ENCODE measurements around the gene SLC4A1AP. TPM values are rescaled to one million over a fixed set of nuclear protein-coding genes. Genes with fewer than 3 reads are reported as not detected.

Gene SLC4A1AP
- total RNA-seq, 2 donors from 2014 or later = 14.9 to 16.6 TPM

DNA sequence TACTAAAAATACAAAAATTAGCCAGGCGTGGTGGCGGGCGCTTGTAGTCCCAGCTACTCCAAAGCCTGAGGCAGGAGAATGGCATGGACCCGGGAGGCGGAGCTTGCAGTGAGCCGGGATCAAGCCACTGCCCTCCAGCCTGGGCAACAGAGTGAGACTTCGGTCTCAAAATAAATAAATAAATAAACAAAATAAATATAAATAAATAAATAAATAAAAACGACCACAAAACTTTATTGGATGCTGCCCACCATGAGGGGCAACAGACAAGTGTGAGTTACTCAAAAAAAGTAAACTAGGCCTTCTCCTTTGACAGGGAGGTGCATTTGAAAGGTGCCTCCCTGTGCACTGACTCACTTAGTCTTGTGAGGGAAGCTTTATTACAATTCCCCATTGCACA is 50.4 kb downstream of the SLC4A1AP start:
- no peak for DNase-seq
- intact Hi-C loops (cut with DNase I, micrococcal nuclease) = no loop called here
- ATAC-seq = no peak

DNA sequence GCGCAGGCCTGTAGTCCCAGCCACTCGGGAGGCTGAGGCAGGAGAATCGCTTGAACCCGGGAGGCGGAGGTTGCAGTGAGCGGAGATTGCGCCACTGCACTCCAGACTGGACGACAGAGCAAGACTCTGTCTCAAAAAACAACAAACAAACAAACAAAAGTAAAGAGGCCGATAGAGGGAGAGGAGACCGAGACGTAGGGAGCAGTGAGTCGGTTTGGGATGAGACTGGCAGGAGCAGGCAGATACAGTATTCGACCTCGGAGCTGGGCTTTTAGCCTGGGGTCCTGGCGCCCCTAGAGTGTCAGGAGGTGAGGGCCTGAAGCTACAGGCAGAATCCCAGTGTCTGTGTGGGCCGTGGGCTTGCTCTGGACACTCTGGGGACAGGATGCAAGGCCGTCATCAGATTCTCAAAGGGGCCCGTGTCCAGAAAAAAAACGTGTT is 51.2 kb downstream of the SLC4A1AP start:
- intact Hi-C loops (cut with DNase I, micrococcal nuclease) = no loop called here
- ATAC-seq (no peak), DNase-seq (no peak)

DNA sequence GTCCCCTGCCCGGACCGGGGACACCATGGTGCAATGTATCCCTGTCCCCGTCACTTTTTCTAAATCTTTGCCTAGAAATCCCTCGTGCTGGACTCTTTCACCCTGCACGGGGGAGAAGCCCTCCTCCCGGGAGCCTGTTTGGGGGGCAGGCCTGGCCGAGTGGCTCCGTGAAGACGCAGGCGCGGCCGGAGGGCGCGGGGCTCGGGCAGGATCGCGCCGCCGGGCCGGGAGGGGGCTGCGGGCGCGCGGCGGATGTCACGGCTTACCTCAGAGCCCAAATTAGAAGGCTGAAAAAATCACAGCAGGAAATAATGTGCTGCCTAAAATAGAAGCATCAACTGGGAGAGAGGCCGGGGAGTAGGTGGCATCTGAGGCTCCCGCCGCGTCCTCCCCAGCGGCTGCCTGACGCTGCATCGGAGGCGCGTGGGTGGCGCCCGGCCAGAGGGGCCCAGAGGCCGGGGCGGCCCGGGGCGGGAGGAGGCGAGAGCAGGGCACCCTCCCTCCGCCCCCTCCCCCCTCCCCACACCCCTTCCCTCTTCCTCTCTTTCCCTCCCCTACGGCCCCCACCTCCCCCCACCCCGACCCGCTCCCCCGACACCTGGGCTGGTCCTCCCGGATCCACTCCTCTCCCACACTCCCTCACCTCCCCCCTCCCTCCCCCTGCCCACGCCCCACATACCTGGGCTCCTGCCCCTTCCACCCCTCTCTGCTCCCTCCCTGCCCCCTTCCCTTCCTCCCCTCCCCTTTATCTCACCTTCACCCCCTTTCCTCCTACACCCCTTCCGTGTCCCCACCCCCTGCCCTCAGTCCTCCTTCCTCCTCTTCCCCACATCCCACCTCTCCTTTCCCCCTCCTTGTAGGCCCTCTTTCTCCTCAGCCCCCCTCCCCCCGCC is 51.9 kb downstream of the SLC4A1AP start:
- ATAC-seq (peak; percentile 49), DNase-seq (no peak)
- intact Hi-C loops (cut with DNase I, micrococcal nuclease) = no loop called here

DNA sequence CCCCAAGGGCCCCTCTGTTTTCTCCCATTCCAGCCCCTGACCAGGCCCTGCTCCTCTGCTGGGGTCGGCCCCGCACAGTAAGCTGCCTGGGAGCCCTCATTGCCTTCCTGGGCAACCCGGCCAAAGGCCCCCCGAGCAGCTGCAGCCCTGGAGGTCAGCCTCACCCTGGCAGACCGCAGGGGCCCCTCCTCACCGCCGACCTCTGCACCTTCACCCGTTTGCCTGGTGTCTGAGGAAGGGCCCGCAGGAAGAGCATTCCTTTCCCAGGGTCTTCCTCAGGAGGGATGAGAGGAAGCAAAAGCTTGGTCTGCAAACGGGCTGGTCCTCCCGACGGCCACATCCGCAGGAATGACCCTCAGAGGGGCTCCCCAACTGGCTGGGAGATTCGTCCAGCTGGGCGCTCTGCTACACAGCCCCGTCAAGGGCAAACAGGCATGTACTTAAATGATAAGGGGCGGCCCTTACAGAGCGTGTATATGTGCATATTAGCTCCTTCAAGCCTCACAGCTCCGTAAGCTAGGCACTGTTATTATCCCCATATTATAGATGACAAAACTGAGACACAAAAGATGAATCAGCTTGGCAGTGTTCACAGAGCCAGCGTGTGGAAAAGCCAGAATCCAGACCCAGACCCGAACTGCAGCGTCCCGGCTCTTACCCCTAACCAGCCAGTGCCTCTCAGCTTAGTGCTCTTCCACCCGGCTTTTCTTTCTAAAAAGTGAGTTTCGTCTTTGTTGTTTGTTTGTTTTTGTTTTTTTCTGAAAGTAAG is 52.8 kb downstream of the SLC4A1AP start:
- intact Hi-C loops (cut with DNase I, micrococcal nuclease) = no loop called here
- no peak for DNase-seq
- ATAC-seq = no peak

DNA sequence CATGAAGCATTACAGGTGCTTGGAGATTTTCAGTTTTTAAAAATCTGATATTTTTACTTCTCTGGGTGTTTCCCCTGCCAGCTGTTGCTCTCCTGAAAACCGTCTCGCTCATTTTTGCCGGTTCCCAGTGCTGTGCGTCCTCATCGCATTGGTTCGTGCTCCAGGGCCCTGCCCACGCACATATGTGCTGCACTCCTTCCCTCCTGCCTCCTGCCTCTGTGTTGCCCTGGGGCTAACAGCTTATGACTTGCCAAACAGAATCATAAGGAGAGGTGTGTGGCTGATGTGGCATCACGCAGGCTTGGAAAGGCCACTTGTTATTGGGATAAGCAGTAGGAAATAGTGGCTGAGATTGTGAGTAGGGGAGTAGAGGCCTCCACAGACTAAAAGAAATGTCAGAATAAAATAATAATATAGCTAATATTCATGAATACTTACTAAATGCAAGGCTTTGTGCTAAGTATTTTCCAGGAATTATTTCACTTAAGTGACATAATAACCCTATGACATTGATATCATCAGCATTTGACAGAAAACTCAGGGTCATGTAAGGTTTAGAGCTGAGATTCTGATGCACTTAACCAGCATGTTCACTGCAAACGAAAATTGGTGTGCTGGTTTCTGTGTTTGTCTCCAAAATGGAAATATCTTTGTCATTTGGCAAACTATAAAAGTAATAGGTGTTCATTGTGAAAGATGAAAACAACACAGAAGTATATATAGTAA is 53.5 kb downstream of the SLC4A1AP start:
- intact Hi-C loops (cut with DNase I, micrococcal nuclease) = no loop called here
- ATAC-seq = no peak
- no peak for DNase-seq

DNA sequence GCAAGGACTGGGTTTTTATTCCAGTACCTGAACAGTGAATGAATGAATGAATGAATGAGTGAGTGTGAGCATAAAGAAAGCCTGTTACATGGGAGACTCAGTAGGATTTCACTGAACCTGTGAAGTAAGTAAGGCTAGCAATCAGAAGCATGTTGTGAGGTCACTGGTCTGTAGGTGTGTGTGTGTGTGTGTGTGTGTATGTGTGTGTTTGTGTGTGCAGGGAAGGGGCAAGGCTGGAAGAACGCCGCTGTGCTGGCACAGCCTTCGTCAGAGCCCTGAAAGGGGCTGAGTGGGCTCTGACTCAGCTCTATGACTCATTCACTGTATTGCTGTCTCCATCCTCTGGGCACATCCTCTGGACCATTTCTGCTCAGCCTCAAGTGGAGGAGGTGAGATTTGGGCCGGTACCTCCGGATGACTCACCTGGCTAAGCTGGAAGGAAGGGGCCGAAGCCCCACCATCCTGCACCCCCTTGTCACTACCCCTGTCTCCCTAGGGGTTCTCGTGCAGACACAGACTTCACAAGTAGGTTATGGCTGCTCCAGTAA is 56.4 kb downstream of the SLC4A1AP start:
- ATAC-seq (no peak), DNase-seq (no peak)
- intact Hi-C loops (cut with DNase I, micrococcal nuclease) = no loop called here

DNA sequence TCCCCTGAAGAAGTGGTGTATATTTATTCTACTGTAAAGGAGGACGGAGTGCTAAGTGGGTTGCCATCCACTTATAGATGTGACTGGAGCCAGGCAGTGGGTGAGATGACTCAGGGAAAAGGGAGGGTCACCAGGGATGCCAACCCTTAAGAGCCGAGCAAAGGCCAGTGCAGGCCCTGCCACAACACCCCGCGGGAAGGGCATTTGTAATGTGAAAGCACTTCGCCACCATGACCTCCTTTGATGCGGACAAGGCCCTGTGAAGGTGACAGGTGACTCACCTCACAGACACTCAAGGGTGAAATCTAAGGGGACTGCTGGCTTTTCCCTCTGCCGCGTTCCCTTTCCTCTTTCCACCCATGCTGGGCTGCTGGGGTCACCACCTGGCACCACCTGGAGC is 57.6 kb downstream of the SLC4A1AP start:
- DNase-seq = no peak
- intact Hi-C loops (cut with DNase I, micrococcal nuclease) = no loop called here

DNA sequence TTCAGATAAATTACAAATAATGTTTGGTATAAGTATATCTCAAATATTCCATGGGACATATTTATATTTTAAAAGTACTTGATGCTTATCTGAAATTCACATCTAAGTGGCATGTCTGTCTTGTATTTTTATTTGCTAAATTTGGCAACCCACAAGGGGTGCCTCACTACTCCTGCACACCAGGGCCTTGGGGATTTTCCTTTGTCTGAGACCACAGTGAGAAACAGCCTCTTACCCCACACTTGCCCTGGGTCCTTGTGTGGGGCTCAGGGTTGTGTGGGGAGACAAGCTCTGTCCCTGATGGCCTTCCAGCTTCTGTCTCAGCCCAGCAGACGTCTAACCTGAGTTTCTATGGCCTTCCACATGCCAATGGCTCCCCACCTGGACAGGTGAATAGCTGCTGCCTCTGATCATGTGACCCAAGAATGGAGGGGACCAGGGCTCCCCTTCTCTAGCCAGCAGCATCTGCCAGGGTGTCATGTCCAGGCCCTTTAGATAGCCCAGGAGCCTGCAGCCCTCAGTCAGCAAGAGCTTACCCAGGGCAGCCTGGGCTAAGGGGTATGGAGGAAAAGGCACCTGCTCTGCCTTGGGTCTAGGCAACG is 58.3 kb downstream of the SLC4A1AP start:
- intact Hi-C loops (cut with DNase I, micrococcal nuclease) = no loop called here
- no peak for ATAC-seq
- DNase-seq = no peak

More for the DNA sequence above, 57.6 kb downstream of the SLC4A1AP start:
- ATAC-seq = peak; percentile 24

DNA sequence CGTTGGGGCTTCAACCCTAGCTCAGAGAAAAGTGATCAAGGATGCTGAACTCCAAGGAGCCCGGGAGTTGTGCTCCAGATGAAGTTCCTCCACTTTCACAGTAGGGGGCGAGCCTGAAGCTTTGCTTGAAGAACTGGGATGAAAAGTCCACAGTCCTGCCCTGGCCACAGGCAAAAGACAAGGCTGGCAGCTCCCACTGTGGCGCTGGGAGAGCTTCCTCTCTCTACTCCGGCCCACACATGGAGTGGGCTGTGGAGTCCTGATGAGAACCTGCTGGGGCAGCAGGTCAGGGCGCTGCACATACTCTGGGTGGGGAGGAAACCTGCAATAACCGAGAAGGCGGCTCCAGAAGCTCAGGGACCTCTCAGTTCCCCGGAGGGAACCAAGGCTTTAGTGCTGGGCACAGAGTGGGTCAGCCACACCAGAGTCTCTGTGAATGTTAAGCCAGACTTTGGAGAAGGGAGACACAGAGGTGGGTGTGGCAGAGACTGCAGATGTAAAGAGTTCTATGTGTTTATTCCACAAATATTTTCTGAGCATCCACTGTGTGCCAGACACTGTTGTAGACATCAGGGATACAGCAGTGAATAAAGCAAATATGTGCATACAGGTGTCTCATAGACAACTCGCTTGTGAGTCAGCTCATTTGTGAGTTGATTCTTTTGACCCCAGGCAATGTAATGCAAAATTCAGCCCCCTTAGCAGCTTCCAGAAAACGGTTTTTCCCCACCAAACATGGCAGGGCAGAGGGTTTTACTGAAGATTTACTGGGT is 59.9 kb downstream of the SLC4A1AP start:
- intact Hi-C loops (cut with DNase I, micrococcal nuclease) = no loop called here
- DNase-seq (peak; percentile 62 to 64), ATAC-seq (peak; percentile 76)

DNA sequence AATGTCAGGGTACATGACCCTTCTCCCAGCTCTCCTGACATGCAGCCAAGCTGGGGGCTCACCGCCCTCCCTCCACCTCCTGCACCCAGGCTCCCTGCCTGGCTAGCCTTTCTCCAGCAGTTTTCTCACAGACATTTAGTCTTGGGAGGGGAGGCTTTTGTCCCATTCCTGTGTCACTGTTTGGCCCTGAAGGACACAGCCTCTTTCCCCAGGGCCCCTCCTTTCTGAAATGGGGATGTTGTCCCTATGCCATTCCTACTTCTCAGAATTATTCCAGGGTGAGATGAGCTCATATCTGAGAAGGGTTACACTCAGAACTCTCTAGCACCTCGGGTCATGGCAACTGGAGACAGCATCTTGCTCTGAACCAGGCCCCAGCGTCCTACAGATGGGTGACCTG is 60.5 kb downstream of the SLC4A1AP start:
- DNase-seq (no peak), ATAC-seq (no peak)
- intact Hi-C loops (cut with DNase I, micrococcal nuclease) = no loop called here

DNA sequence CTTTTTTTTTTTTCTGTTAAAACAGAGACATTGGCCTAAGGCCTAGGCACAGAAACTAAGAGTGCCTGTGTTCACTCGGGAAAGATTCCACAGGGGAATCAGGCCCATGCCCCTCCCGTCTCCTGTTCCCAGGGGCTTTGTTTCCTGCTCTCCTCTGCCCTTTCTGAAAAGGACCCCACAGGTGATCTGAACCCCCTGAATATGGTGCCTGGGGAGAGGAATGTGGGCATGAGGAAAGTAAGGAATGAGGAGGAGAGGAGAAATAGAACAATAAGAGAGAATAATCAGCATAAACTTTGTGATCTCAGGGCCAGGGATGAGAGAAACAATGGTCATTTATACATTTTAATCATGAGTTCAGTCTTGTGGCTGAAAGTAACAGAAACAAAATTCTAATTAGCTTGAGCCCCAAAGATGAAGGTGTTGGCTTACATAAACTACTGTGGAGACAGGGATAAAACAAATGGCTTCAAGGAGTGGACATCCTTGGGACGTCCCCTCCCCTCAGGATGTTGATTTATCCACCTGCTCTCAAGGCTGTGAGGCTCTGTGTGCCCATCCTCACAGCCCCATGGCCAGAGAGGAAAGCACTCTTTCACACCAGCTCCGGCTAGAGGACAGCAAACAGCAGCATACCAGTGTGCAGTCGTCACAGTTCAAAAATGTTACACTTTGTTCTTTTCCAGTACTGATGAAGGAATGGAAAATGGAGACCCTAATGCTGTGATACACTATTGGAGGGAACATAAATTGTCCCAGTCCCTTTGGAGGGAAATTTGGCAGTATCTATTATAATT is 61.4 kb downstream of the SLC4A1AP start:
- DNase-seq (no peak), ATAC-seq (no peak)
- intact Hi-C loops (cut with DNase I, micrococcal nuclease) = no loop called here

DNA sequence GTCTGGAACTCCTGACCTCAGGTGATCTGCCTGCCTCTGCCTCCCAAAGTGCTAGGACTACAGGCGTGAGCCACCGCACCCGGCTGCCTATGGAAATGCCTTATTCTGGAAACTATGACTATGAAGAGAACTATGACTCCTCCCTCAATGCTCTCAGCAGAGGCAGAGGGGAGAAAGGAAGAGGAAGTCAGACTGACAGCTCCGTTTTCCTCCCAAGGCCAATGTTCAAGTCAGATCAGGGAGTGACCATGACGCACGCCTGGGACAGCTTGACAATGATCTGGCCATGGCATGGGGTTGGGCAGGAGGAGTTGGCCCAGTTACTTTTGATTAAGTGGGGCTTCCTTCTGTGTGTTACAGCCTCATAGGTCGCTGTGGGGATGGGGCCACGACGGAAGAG is 63.6 kb downstream of the SLC4A1AP start:
- intact Hi-C loops (cut with DNase I, micrococcal nuclease) = no loop called here

DNA sequence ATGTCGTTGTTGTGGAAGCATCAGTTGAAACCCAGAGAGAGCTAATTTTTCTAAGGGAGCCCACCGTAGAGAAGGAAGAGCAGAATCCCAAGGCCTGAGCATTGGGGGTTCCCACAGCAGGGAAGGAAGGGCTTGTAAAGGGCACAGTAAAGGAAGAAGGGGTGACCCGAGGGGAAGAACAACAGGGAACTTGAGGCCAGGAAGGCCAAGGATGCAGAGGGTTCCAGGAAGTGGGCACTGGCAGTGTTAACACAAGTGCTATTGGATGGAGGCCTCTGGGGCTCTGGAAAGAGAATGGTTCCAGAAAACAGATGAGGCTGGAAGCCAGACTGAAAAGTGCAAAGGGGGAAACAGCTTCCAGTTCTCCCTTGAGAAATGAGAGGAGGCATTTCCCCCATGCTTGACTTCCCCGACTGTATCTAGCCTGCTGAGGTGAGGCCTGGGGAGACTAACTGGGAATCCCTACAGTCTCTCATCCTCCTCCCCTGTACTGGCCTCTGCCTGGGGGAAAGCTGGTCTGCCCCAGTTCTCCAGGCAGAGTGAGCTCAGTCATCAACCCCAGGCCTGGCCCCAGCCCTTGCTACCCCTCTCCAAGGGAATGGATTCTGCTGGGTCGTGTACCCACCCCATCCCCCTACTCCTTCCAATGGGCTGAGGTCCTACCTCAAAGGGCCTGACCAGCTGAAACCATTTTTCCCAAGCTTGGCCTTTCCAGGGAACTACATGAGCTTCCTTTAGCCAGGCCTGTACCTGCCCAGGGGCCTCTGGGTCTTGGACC is 64.6 kb downstream of the SLC4A1AP start:
- ATAC-seq (no peak), DNase-seq (no peak)
- intact Hi-C loops (cut with DNase I, micrococcal nuclease) = no loop called here

More for the DNA sequence above, 63.6 kb downstream of the SLC4A1AP start:
- DNase-seq = peak; percentile 26 to 56
- ATAC-seq = peak; percentile 85

DNA sequence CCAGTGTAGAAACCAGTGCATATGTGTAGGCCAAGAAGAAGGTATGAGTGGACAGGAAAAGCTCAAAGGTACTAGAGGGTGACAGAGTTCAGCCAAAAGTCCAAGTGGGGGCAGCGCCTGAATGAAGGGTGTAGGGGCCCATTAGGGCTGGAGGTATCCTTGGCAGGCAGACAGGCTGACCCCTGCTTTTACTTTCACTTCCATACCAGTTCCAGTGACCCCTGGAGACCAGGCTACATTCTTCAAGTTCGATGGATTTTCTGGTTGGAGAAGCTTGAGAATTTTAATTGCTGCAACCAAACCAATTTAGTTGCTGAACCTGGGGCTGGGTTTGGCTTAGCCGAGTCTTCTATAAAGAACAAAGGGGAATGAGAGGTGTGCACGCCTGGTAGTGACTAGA is 65.5 kb downstream of the SLC4A1AP start:
- ATAC-seq (no peak), DNase-seq (no peak)

DNA sequence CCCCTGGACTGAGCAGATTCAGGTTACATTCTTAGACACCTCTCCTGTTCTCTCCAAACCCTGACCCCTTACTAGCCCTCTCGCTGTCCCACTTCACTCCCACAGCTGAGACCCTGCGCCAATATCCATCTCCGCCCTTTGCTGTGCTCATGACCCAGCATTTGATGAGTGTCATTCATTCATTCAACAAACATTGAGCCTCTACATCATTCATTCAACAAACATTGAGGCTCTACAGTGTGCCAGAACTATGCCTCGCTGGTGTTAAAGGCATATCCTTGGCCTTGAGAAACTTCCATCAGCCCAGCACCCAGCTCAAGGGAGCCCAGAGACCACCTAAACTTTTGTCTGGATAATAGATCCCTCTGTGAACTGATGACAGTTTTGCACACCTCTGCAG is 65.9 kb downstream of the SLC4A1AP start:
- DNase-seq = no peak
- intact Hi-C loops (cut with DNase I, micrococcal nuclease) = no loop called here
- no peak for ATAC-seq

More for the DNA sequence above, 65.5 kb downstream of the SLC4A1AP start:
- intact Hi-C loops (cut with DNase I, micrococcal nuclease) = no loop called here

DNA sequence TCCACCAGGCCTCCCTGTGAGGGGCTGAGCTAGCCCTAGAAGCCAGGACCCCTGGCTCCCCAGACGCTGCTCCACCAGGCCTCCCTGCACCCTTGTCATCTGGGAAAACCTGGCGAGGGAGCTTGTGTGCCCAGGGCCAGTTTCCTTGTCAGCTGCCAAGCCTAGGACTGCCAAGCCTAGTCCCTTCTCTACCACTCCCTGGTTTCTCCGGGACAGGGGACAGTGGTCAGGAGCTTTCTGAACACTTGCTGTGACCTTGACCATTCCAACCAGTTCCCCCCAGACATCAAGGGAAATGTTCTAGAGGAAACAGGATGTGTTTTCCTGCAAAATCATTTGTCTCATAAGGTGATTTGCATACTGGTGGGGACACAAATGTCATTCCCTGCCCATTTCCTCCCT is 66.6 kb downstream of the SLC4A1AP start:
- intact Hi-C loops (cut with DNase I, micrococcal nuclease) = no loop called here
- ATAC-seq (peak; percentile 18), DNase-seq (no peak)
